ENCODE measurements around the gene C19orf73.

The C19orf73 gene

GRCh38 chr19:49097453-49098288 lies 21.3 kb downstream of the C19orf73 start:
- Histone ChIP-seq H3K9me3 (ENCODE audit: control insufficient read depth, insufficient read depth, low read length) (no peaks in the 10 kb centered on the region), H3K27me3 (ENCODE audit: control insufficient read depth, insufficient read depth, low read length) (no peaks in the 10 kb centered on the region), H3K27ac (ENCODE audit: low read length) (no peak overlapping the region), H3K4me1 (ENCODE audit: control insufficient read depth, insufficient read depth, low read length) (no peaks in the 10 kb centered on the region), H3K36me3 (ENCODE audit: control insufficient read depth, insufficient read depth, low read length) (peaks cover 37% of the 10 kb centered on the region), H3K4me3 (ENCODE audit: low read length) (no peak overlapping the region)
- WGBS (ENCODE audit: insufficient coverage, insufficient read length) = no CpG with 5 or more reads among the region's 8 CpGs
- peak; percentile 72 for DNase-seq (ENCODE audit: low read depth, low spot score)

GRCh38 chr19:49094505-49095482 lies 24.1 kb downstream of the C19orf73 start:
- no peak for DNase-seq (ENCODE audit: low read depth, low spot score)
- WGBS (ENCODE audit: insufficient coverage, insufficient read length) = no CpG with 5 or more reads among the region's 23 CpGs
- no peak overlapping the region for H3K27ac ChIP-seq (ENCODE audit: low read length)
- H3K36me3 ChIP-seq (ENCODE audit: control insufficient read depth, insufficient read depth, low read length) = peaks cover 40% of the 10 kb centered on the region
- H3K4me3 ChIP-seq (ENCODE audit: low read length) = no peak overlapping the region; the same call in 1 of the 2 replicates
- H3K9me3 ChIP-seq (ENCODE audit: control insufficient read depth, insufficient read depth, low read length) = no peaks in the 10 kb centered on the region
- H3K4me1 ChIP-seq (ENCODE audit: control insufficient read depth, insufficient read depth, low read length) = no peaks in the 10 kb centered on the region
- no peaks in the 10 kb centered on the region for H3K27me3 ChIP-seq (ENCODE audit: control insufficient read depth, insufficient read depth, low read length)

DNA sequence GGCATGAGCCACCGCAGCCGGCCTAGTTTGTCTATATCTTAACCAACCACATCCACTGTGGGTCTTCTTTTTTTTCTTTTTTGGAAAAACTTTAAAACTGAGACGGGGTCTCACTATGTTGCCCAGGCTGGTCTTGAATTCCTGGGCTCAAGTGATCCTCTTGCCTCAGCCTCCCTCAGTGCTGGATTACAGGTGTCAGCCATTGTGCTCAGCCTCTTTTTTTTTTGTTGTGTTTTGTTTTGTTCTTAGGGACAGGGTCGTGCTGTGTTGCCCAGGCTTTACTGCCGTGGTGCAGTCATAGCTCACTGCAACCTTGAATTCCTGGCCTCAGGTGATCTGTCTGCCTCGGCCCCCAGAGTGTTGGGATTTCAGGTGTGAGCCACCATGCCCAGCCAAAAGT lies 26.3 kb downstream of the C19orf73 start:
- Histone ChIP-seq H3K27ac (ENCODE audit: low read length) (no peak overlapping the region), H3K4me1 (ENCODE audit: control insufficient read depth, insufficient read depth, low read length) (no peaks in the 10 kb centered on the region), H3K4me3 (ENCODE audit: low read length) (no peak overlapping the region), H3K27me3 (ENCODE audit: control insufficient read depth, insufficient read depth, low read length) (no peaks in the 10 kb centered on the region), H3K9me3 (ENCODE audit: control insufficient read depth, insufficient read depth, low read length) (no peaks in the 10 kb centered on the region), H3K36me3 (ENCODE audit: control insufficient read depth, insufficient read depth, low read length) (peaks cover 33% of the 10 kb centered on the region)
- no CpG with 5 or more reads among the region's 6 CpGs for WGBS (ENCODE audit: insufficient coverage, insufficient read length)
- no peak for DNase-seq (ENCODE audit: low read depth, low spot score)

GRCh38 chr19:49091391-49092038 lies 27.4 kb downstream of the C19orf73 start:
- Histone ChIP-seq H3K27me3 (ENCODE audit: control insufficient read depth, insufficient read depth, low read length) (no peaks in the 10 kb centered on the region), H3K36me3 (ENCODE audit: control insufficient read depth, insufficient read depth, low read length) (peaks cover 33% of the 10 kb centered on the region), H3K9me3 (ENCODE audit: control insufficient read depth, insufficient read depth, low read length) (no peaks in the 10 kb centered on the region), H3K27ac (ENCODE audit: low read length) (no peak overlapping the region), H3K4me1 (ENCODE audit: control insufficient read depth, insufficient read depth, low read length) (no peaks in the 10 kb centered on the region), H3K4me3 (ENCODE audit: low read length) (no peak overlapping the region)
- no peak for DNase-seq (ENCODE audit: low read depth, low spot score)
- no CpG with 5 or more reads among the region's 17 CpGs for WGBS (ENCODE audit: insufficient coverage, insufficient read length)

GRCh38 chr19:49086296-49086695 lies 32.6 kb downstream of the C19orf73 start:
- WGBS (ENCODE audit: insufficient coverage, insufficient read length) = no CpG with 5 or more reads among the region's 11 CpGs
- Histone ChIP-seq H3K4me3 (ENCODE audit: low read length) (peak overlapping the region; percentile 84; the same call in 1 of the 2 replicates), H3K27me3 (ENCODE audit: control insufficient read depth, insufficient read depth, low read length) (no peaks in the 10 kb centered on the region), H3K4me1 (ENCODE audit: control insufficient read depth, insufficient read depth, low read length) (peaks cover 2% of the 10 kb centered on the region; the same call in 1 of the 2 replicates), H3K36me3 (ENCODE audit: control insufficient read depth, insufficient read depth, low read length) (peaks cover 16% of the 10 kb centered on the region), H3K27ac (ENCODE audit: low read length) (no peak overlapping the region), H3K9me3 (ENCODE audit: control insufficient read depth, insufficient read depth, low read length) (no peaks in the 10 kb centered on the region)
- no peak for DNase-seq (ENCODE audit: low read depth, low spot score)

GRCh38 chr19:49085868-49086232 lies 33.1 kb downstream of the C19orf73 start:
- peak overlapping the region; percentile 84; the same call in 1 of the 2 replicates for H3K4me3 ChIP-seq (ENCODE audit: low read length)
- H3K36me3 ChIP-seq (ENCODE audit: control insufficient read depth, insufficient read depth, low read length) = peaks cover 13% of the 10 kb centered on the region
- DNase-seq (ENCODE audit: low read depth, low spot score) = no peak
- no peaks in the 10 kb centered on the region for H3K9me3 ChIP-seq (ENCODE audit: control insufficient read depth, insufficient read depth, low read length)
- no peaks in the 10 kb centered on the region for H3K27me3 ChIP-seq (ENCODE audit: control insufficient read depth, insufficient read depth, low read length)
- peaks cover 2% of the 10 kb centered on the region; the same call in 1 of the 2 replicates for H3K4me1 ChIP-seq (ENCODE audit: control insufficient read depth, insufficient read depth, low read length)
- no peak overlapping the region for H3K27ac ChIP-seq (ENCODE audit: low read length)
- WGBS (ENCODE audit: insufficient coverage, insufficient read length) = no CpG with 5 or more reads among the region's 14 CpGs

- Histone ChIP-seq H3K4me1 (ENCODE audit: control insufficient read depth, insufficient read depth, low read length) (peaks cover 2% of the 10 kb centered on the region; the same call in 1 of the 2 replicates), H3K9me3 (ENCODE audit: control insufficient read depth, insufficient read depth, low read length) (no peaks in the 10 kb centered on the region), H3K4me3 (ENCODE audit: low read length) (peak within 1 kb of the TSS; percentile 84; the same call in 1 of the 2 replicates), H3K36me3 (ENCODE audit: control insufficient read depth, insufficient read depth, low read length) (peaks cover 7% of the 10 kb centered on the region), H3K27me3 (ENCODE audit: control insufficient read depth, insufficient read depth, low read length) (no peaks in the 10 kb centered on the region), H3K27ac (ENCODE audit: low read length) (no peak within 1 kb of the TSS)
- peak; percentile 97 for DNase-seq (ENCODE audit: low read depth, low spot score)
- no CpG with 5 or more reads among the region's 89 CpGs for WGBS (ENCODE audit: insufficient coverage, insufficient read length)
These were observed 33.7 kb downstream of the C19orf73 start, which contains the start of gene SNRNP70 for GRCh38 chr19:49085020-49085867. Gene SNRNP70 (plus strand): TSS chr19:49085451. CDS start chr19:49086415, 964 bp downstream.

DNA sequence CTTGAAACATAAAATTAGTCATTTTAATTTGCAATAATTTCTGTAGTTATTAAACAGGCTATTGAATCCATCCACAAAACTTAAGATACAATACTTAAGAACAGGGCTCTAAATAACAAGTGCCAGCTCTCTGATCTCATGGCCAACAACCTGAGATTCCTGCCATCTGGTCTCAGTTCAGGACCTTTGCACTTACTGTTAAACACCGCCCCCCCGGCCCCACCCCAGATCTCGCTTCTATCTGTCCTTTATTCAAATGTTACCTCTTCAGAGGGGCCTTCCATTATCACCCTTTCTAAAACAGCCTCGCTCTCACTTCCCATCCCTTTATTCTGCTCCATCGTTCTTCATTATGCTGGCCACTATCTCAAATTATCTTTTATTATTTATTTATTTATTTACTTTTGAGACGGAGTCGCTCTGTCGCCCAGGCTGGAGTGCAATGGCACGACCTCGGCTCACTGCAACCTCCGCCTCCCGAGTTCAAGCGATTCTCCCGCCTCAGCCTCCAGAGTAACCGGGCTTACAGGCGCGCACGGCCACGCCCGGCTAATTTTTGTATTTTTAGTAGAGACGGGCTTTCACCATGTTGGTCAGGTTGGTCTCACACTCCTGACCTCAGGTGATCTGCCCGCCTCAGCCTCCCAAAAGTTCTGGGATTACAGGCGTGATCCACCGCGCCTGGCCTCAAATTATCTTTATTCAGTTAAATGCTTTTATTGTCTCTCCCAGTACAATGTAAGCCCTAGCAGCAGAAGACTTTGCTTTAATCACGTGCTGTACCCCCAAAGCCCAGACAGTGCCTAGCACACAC lies 34.5 kb downstream of the C19orf73 start:
- Histone ChIP-seq H3K4me1 (ENCODE audit: control insufficient read depth, insufficient read depth, low read length) (peaks cover 2% of the 10 kb centered on the region; the same call in 1 of the 2 replicates), H3K9me3 (ENCODE audit: control insufficient read depth, insufficient read depth, low read length) (no peaks in the 10 kb centered on the region), H3K4me3 (ENCODE audit: low read length) (no peak overlapping the region; the same call in 1 of the 2 replicates), H3K27ac (ENCODE audit: low read length) (no peak overlapping the region), H3K36me3 (ENCODE audit: control insufficient read depth, insufficient read depth, low read length) (peaks cover 2% of the 10 kb centered on the region; the same call in 1 of the 2 replicates), H3K27me3 (ENCODE audit: control insufficient read depth, insufficient read depth, low read length) (no peaks in the 10 kb centered on the region)
- DNase-seq (ENCODE audit: low read depth, low spot score) = no peak
- WGBS (ENCODE audit: insufficient coverage, insufficient read length) = 100% methylated on average over 1 of the region's 26 CpGs

DNA sequence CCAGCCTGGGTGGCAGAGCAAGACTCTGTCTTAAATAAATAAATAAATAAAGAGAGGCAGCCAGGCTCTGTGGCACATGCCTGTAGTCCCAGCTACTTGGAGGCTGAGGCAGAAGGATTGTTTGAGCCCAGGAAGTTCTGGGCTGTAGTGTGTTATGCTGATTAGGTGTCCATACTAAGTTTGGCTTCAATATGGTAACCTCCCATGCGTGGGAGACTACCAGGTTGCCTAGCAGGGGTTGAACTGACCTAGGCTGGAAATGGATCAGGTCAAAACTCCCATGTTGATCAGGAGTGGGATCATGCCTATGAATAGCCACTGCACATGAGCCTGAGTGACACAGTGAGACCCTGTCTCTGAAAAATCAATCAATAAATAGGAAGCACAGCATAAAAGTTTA lies 37.7 kb downstream of the C19orf73 start:
- DNase-seq (ENCODE audit: low read depth, low spot score) = no peak
- Histone ChIP-seq H3K27me3 (ENCODE audit: control insufficient read depth, insufficient read depth, low read length) (no peaks in the 10 kb centered on the region), H3K9me3 (ENCODE audit: control insufficient read depth, insufficient read depth, low read length) (no peaks in the 10 kb centered on the region), H3K36me3 (ENCODE audit: control insufficient read depth, insufficient read depth, low read length) (no peaks in the 10 kb centered on the region), H3K27ac (ENCODE audit: low read length) (no peak overlapping the region), H3K4me3 (ENCODE audit: low read length) (no peak overlapping the region), H3K4me1 (ENCODE audit: control insufficient read depth, insufficient read depth, low read length) (peaks cover under 1% of the 10 kb centered on the region; the same call in 1 of the 2 replicates)
- WGBS (ENCODE audit: insufficient coverage, insufficient read length) = no CpG with 5 or more reads among the region's 1 CpG
